Loucy (cell line): ENCODE results near the gene LIPN.

Source experiments
- H2AFZ ChIP-seq: fragments of 200-600 bp; sonication (generic); 2 replicates; pipeline ENCODE4 v1.6.0; 2016; ENCODE audit warnings: antibody characterized with exemption, mild to moderate bottlenecking, low read length, moderate library complexity
- H3F3A ChIP-seq: fragments of 200-600 bp; 2 replicates; pipeline ENCODE4 v1.6.0; 2016; ENCODE audit warnings: antibody characterized with exemption, low read depth, mild to moderate bottlenecking
- H3K27me3 ChIP-seq: fragments of 200-600 bp; sonication (generic); 2 replicates; pipeline ENCODE4 v1.6.1; 2014; ENCODE audit warnings: low read length, mild to moderate bottlenecking; ENCODE audit not compliant: insufficient read depth, poor library complexity, severe bottlenecking
- H3K36me3 ChIP-seq: fragments of 200-600 bp; sonication (generic); 2 replicates; pipeline ENCODE4 v1.6.1; 2016; ENCODE audit warnings: low read length; ENCODE audit not compliant: insufficient read depth
- H3K4me1 ChIP-seq: fragments of 200-600 bp; sonication (generic); 2 replicates; pipeline ENCODE4 v1.5.1; 2014; ENCODE audit warnings: low read length, mild to moderate bottlenecking; ENCODE audit not compliant: insufficient read depth, poor library complexity, severe bottlenecking
- H3K4me2 ChIP-seq: fragments of 200-600 bp; sonication (generic); 2 replicates; pipeline ENCODE4 v1.6.0; 2014; ENCODE audit warnings: antibody characterized with exemption, low read length, low read depth, mild to moderate bottlenecking; ENCODE audit not compliant: poor library complexity, severe bottlenecking
- H3K4me3 ChIP-seq: fragments of 200-600 bp; sonication (generic); 2 replicates; pipeline ENCODE4 v1.5.1; 2014; ENCODE audit warnings: low read length, mild to moderate bottlenecking, mixed read lengths; ENCODE audit not compliant: poor library complexity, severe bottlenecking
- H3K79me2 ChIP-seq: fragments of 200-600 bp; sonication (generic); 2 replicates; pipeline ENCODE4 v1.6.1; 2014; ENCODE audit warnings: low read length; ENCODE audit not compliant: insufficient read depth
- H3K9ac ChIP-seq: fragments of 200-600 bp; sonication (generic); 2 replicates; pipeline ENCODE4 v1.6.0; 2014; ENCODE audit warnings: mild to moderate bottlenecking, low read depth, low read length, moderate library complexity; ENCODE audit not compliant: poor library complexity, severe bottlenecking
- H3K9me2 ChIP-seq: fragments of 200-600 bp; sonication (generic); replicated peaks from 2 replicates; pipeline ENCODE4 v1.6.1; 2016; ENCODE audit warnings: low read depth, low read length, mixed read lengths
- H3K9me3 ChIP-seq: fragments of 200-600 bp; sonication (generic); 2 replicates; pipeline ENCODE4 v1.6.1; 2014; ENCODE audit warnings: mild to moderate bottlenecking, antibody characterized with exemption, low read length, low read depth; ENCODE audit not compliant: insufficient read depth
- H4K20me1 ChIP-seq: fragments of 200-600 bp; sonication (generic); 2 replicates; pipeline ENCODE4 v1.6.0; 2014; ENCODE audit warnings: antibody characterized with exemption, low read length, mild to moderate bottlenecking; ENCODE audit not compliant: insufficient read depth, poor library complexity, severe bottlenecking
- EZH2phosphoT487 ChIP-seq: fragments of 200-600 bp; IDR thresholded peaks from 2 replicates; pipeline ENCODE4 v1.6.1; 2018; ENCODE audit warnings: antibody characterized with exemption, mild to moderate bottlenecking, moderate library complexity, borderline replicate concordance
- TF ChIP-seq, protein P1 (sequence below): fragments of 200-600 bp; sonication (generic); conservative IDR thresholded peaks from 2 replicates; pipeline ENCODE4 v1.5.1; 2014; ENCODE audit warnings: mild to moderate bottlenecking, antibody characterized with exemption, low read length

Gene LIPN

GRCh38 chr10:88754287-88754686 lies 5.5 kb upstream of the LIPN start:
- Histone ChIP-seq H3K4me2 (peak overlapping the region; percentile 6), H3K9me2 (no peaks in the 10 kb centered on the region), H3K4me1 (peaks cover 15% of the 10 kb centered on the region), H3K27me3 (no peaks in the 10 kb centered on the region), H3K36me3 (no peaks in the 10 kb centered on the region), H2AFZ (no peak overlapping the region), H3K9ac (no peak overlapping the region), H4K20me1 (no peaks in the 10 kb centered on the region), H3K79me2 (no peaks in the 10 kb centered on the region), H3K4me3 (no peak overlapping the region), H3F3A (0 out of 2 replicates have a peak, but pooled peaks cover 5% of the 10 kb centered on the region), H3K9me3 (no peaks in the 10 kb centered on the region)
- no peak for TF ChIP-seq EZH2phosphoT487
- TF ChIP-seq, protein P1, sequence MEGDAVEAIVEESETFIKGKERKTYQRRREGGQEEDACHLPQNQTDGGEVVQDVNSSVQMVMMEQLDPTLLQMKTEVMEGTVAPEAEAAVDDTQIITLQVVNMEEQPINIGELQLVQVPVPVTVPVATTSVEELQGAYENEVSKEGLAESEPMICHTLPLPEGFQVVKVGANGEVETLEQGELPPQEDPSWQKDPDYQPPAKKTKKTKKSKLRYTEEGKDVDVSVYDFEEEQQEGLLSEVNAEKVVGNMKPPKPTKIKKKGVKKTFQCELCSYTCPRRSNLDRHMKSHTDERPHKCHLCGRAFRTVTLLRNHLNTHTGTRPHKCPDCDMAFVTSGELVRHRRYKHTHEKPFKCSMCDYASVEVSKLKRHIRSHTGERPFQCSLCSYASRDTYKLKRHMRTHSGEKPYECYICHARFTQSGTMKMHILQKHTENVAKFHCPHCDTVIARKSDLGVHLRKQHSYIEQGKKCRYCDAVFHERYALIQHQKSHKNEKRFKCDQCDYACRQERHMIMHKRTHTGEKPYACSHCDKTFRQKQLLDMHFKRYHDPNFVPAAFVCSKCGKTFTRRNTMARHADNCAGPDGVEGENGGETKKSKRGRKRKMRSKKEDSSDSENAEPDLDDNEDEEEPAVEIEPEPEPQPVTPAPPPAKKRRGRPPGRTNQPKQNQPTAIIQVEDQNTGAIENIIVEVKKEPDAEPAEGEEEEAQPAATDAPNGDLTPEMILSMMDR, result no peak

DNA sequence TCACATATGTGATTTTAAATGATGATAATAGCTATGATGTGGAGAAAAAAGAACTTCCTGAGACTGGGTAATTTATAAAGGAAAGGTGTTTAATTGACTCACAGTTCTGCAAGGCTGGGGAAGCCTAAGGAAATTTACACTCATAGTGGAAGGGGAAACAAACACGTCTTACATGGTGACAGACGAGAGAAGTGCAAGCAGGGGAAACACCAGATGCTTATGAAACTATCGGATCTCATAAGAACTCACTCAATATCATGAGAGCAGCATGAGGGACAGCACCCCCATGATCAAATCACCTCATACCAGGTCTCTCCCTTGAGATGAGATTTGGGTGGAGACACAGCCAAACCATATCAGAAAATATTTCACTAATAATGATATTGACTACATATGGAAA lies 4.1 kb upstream of the LIPN start:
- Histone ChIP-seq H3K9me3 (no peaks in the 10 kb centered on the region), H3K4me3 (no peak overlapping the region), H3K27me3 (no peaks in the 10 kb centered on the region), H3K36me3 (no peaks in the 10 kb centered on the region), H3F3A (0 out of 2 replicates have a peak, but pooled peaks cover 5% of the 10 kb centered on the region), H3K9me2 (no peaks in the 10 kb centered on the region), H4K20me1 (no peaks in the 10 kb centered on the region), H3K4me2 (no peak overlapping the region), H3K79me2 (no peaks in the 10 kb centered on the region), H2AFZ (no peak overlapping the region), H3K4me1 (peaks cover 15% of the 10 kb centered on the region), H3K9ac (no peak overlapping the region)
- TF ChIP-seq, protein P1, result no peak
- TF ChIP-seq EZH2phosphoT487, result no peak

GRCh38 chr10:88756660-88757059 lies 3.2 kb upstream of the LIPN start:
- Histone ChIP-seq H3F3A (0 out of 2 replicates have a peak, but pooled peaks cover 5% of the 10 kb centered on the region), H3K9me3 (no peaks in the 10 kb centered on the region), H3K36me3 (no peaks in the 10 kb centered on the region), H3K4me3 (no peak overlapping the region), H2AFZ (no peak overlapping the region), H4K20me1 (no peaks in the 10 kb centered on the region), H3K9ac (no peak overlapping the region), H3K79me2 (no peaks in the 10 kb centered on the region), H3K27me3 (no peaks in the 10 kb centered on the region), H3K4me1 (peaks cover 15% of the 10 kb centered on the region), H3K4me2 (no peak overlapping the region), H3K9me2 (no peaks in the 10 kb centered on the region)
- TF ChIP-seq, protein P1, result no peak
- no peak for TF ChIP-seq EZH2phosphoT487
